WTC11 (cell line): ENCODE results near the gene PTGER2. TPM values are rescaled to one million over a fixed set of nuclear protein-coding genes. Genes with fewer than 3 reads are reported as not detected.

ENCODE experiments used
- ATAC-seq: fragments of 200-7000 bp; cut with Tn5 transposase; 2 replicates; pipeline ENCODE4 v1.10.0; 2021; ENCODE audit warnings: mild to moderate bottlenecking, moderate library complexity
- CTCF ChIA-PET: fragments of 300-600 bp; sonication (Branson Sonifier 250); formaldehyde crosslinking; loops from one replicate; lab custom pipeline; 2021; ENCODE audit warnings: antibody characterized with exemption; lab: Charles Lee
- POLR2A ChIA-PET: fragments of 350-600 bp; sonication (Branson Sonifier 250); formaldehyde crosslinking; loops from one replicate; lab custom pipeline; 2021; ENCODE audit warnings: antibody characterized with exemption; lab: Charles Lee
- DNase-seq: peaks from one replicate; pipeline ENCODE4 v3.0.0; 2021; ENCODE audit warnings: low spot score
- H3K27ac Mint-ChIP-seq: 2 replicates; pipeline ENCODE4 v1.8.0; 2021; ENCODE audit warnings: mixed read lengths
- H3K27me3 Mint-ChIP-seq: 2 replicates; pipeline ENCODE4 v1.8.0; 2021; ENCODE audit warnings: low read depth, mild to moderate bottlenecking, moderate library complexity, mixed read lengths
- H3K36me3 Mint-ChIP-seq: 2 replicates; pipeline ENCODE4 v1.8.0; 2021; ENCODE audit warnings: mixed read lengths
- H3K4me1 Mint-ChIP-seq: 2 replicates; pipeline ENCODE4 v1.8.0; 2022; ENCODE audit warnings: mixed read lengths
- H3K4me3 Mint-ChIP-seq: 2 replicates; pipeline ENCODE4 v1.8.0; 2021; ENCODE audit warnings: mild to moderate bottlenecking, moderate library complexity, mixed read lengths
- H3K9me3 Mint-ChIP-seq: 2 replicates; pipeline ENCODE4 v1.8.0; 2021; ENCODE audit warnings: mixed read lengths
- AFF4 ChIP-seq: sonication (generic); formaldehyde crosslinking; IDR thresholded peaks from 2 replicates; pipeline ENCODE4 v1.8.1; 2023; ENCODE audit warnings: mild to moderate bottlenecking, missing genetic modification reagents, borderline replicate concordance
- ATF1 ChIP-seq: sonication (generic); formaldehyde crosslinking; IDR thresholded peaks from 2 replicates; pipeline ENCODE4 v1.8.1; 2023; ENCODE audit warnings: mild to moderate bottlenecking, moderate library complexity, missing genetic modification reagents
- ATF2 ChIP-seq: sonication (generic); formaldehyde crosslinking; IDR thresholded peaks from 2 replicates; pipeline ENCODE4 v1.8.1; 2022; ENCODE audit warnings: low read depth, missing genetic modification reagents, borderline replicate concordance
- ATF3 ChIP-seq: sonication (generic); formaldehyde crosslinking; conservative IDR thresholded peaks from 2 replicates; pipeline ENCODE4 v1.8.1; 2022; ENCODE audit warnings: mild to moderate bottlenecking, missing genetic modification reagents
- ATF6 ChIP-seq: sonication (generic); formaldehyde crosslinking; IDR thresholded peaks from 2 replicates; pipeline ENCODE4 v1.8.1; 2023; ENCODE audit warnings: mild to moderate bottlenecking, missing genetic modification reagents
- CTCF ChIP-seq: fragments of 200-600 bp; IDR thresholded peaks from 2 replicates; pipeline ENCODE4 v1.8.0; 2022; ENCODE audit warnings: antibody characterized with exemption
- E2F4 ChIP-seq: sonication (generic); formaldehyde crosslinking; IDR thresholded peaks from 2 replicates; pipeline ENCODE4 v1.8.1; 2022; ENCODE audit warnings: low read depth, mild to moderate bottlenecking, moderate library complexity, missing genetic modification reagents, borderline replicate concordance
- ELF4 ChIP-seq: sonication (generic); formaldehyde crosslinking; IDR thresholded peaks from 2 replicates; pipeline ENCODE4 v1.8.1; 2022; ENCODE audit warnings: low read depth, mild to moderate bottlenecking, moderate library complexity, missing genetic modification reagents
- ETV6 ChIP-seq: sonication (generic); formaldehyde crosslinking; IDR thresholded peaks from 2 replicates; pipeline ENCODE4 v1.8.1; 2022; ENCODE audit warnings: mild to moderate bottlenecking, missing genetic modification reagents
- GRHL2 ChIP-seq: fragments of 250-450 bp; sonication (Bioruptor Pico); IDR thresholded peaks from 2 replicates; pipeline ENCODE4 v1.8.0; 2022; ENCODE audit warnings: mild to moderate bottlenecking, moderate library complexity; ENCODE audit not compliant: insufficient replicate concordance, severe bottlenecking
- GTF2I ChIP-seq: fragments of 250-450 bp; sonication (Bioruptor Pico); conservative IDR thresholded peaks from 2 replicates; pipeline ENCODE4 v1.4.0; 2021; ENCODE audit warnings: mild to moderate bottlenecking
- NFATC4 ChIP-seq: fragments of 250-450 bp; sonication (Bioruptor Pico); IDR thresholded peaks from 2 replicates; pipeline ENCODE4 v1.9.0; 2021; ENCODE audit warnings: mild to moderate bottlenecking
- NR3C1 ChIP-seq: sonication (generic); formaldehyde crosslinking; conservative IDR thresholded peaks from 2 replicates; pipeline ENCODE4 v1.8.1; 2023; ENCODE audit warnings: low read depth, mild to moderate bottlenecking, missing genetic modification reagents
- SMAD4 ChIP-seq: sonication (generic); formaldehyde crosslinking; IDR thresholded peaks from 2 replicates; pipeline ENCODE4 v1.8.0; 2022; ENCODE audit warnings: mild to moderate bottlenecking, missing genetic modification reagents
- SP1 ChIP-seq: sonication (generic); formaldehyde crosslinking; conservative IDR thresholded peaks from 2 replicates; pipeline ENCODE4 v1.8.1; 2022; ENCODE audit warnings: missing genetic modification reagents
- TEAD4 ChIP-seq: sonication (generic); formaldehyde crosslinking; IDR thresholded peaks from 2 replicates; pipeline ENCODE4 v1.8.0; 2022; ENCODE audit warnings: mild to moderate bottlenecking, missing genetic modification reagents
- ZMAT4 ChIP-seq: fragments of 250-450 bp; sonication (Bioruptor Pico); IDR thresholded peaks from 2 replicates; pipeline ENCODE4 v1.9.0; 2021; ENCODE audit warnings: mild to moderate bottlenecking
- ZNF121 ChIP-seq: sonication (generic); formaldehyde crosslinking; IDR thresholded peaks from 2 replicates; pipeline ENCODE4 v1.8.0; 2023; ENCODE audit warnings: missing genetic modification reagents
- ZNF219 ChIP-seq: sonication (generic); formaldehyde crosslinking; IDR thresholded peaks from 2 replicates; pipeline ENCODE4 v1.8.0; 2023; ENCODE audit warnings: missing genetic modification reagents, mild to moderate bottlenecking, borderline replicate concordance
- ZNF281 ChIP-seq: sonication (generic); formaldehyde crosslinking; IDR thresholded peaks from 2 replicates; pipeline ENCODE4 v1.8.0; 2023; ENCODE audit warnings: mild to moderate bottlenecking, missing genetic modification reagents
- ZNF396 ChIP-seq: fragments of 250-450 bp; sonication (Bioruptor Pico); IDR thresholded peaks from 2 replicates; pipeline ENCODE4 v1.8.0; 2021; ENCODE audit warnings: mild to moderate bottlenecking, moderate library complexity, borderline replicate concordance
- ZNF416 ChIP-seq: fragments of 250-450 bp; sonication (Bioruptor Pico); IDR thresholded peaks from 2 replicates; pipeline ENCODE4 v1.9.0; 2021; ENCODE audit warnings: mild to moderate bottlenecking, inconsistent platforms
- ZNF671 ChIP-seq: fragments of 250-450 bp; sonication (Bioruptor Pico); IDR thresholded peaks from 2 replicates; pipeline ENCODE4 v1.8.0; 2021; ENCODE audit warnings: mild to moderate bottlenecking
- total RNA-seq: library from RNA; stranded (reverse); gene quantifications from 3 replicates; pipeline ENCODE4 v1.2.3, GENCODE V29; 2021

The PTGER2 gene
- total RNA-seq, 1 experiment from 2014 or later = 0.92 TPM

- no peak for TF ChIP-seq ZNF281
- no peak for TF ChIP-seq NFATC4 (CRISPR knock-in tag)
- no peak for TF ChIP-seq E2F4 (CRISPR knock-in tag)
- no peak for TF ChIP-seq GTF2I (CRISPR knock-in tag)
- TF ChIP-seq ZNF396 (CRISPR knock-in tag) = no peak
- TF ChIP-seq, all 79 proteins: peak for 0
Measured at GRCh38 chr14:52310541-52310940, 3.6 kb upstream of the PTGER2 start (continued).

- H3K36me3 Mint-ChIP-seq = no peaks in the 10 kb centered on the region
- DNase-seq = no peak
- peak overlapping the region; percentile 93; the same call in 1 of the 2 replicates for H3K4me3 Mint-ChIP-seq
- H3K4me1 Mint-ChIP-seq = peaks cover 32% of the 10 kb centered on the region
- no peaks in the 10 kb centered on the region for H3K9me3 Mint-ChIP-seq
- ChIA-PET POLR2A (no interaction called here), CTCF (no interaction called here)
- H3K27ac Mint-ChIP-seq = no peak overlapping the region
- ATAC-seq = no peak
- H3K27me3 Mint-ChIP-seq = peaks cover 68% of the 10 kb centered on the region
- TF ChIP-seq ATF2 (CRISPR knock-in tag) (no peak), GRHL2 (CRISPR knock-in tag) (no peak), ZNF416 (CRISPR knock-in tag) (no peak), TEAD4 (CRISPR knock-in tag) (no peak), ATF3 (CRISPR knock-in tag) (no peak), CTCF (no peak), ZNF219 (CRISPR knock-in tag) (no peak), ATF6 (no peak), ETV6 (CRISPR knock-in tag) (no peak), SMAD4 (CRISPR knock-in tag) (no peak), SP1 (CRISPR knock-in tag) (no peak), ELF4 (CRISPR knock-in tag) (no peak), AFF4 (CRISPR knock-in tag) (no peak), ZNF121 (CRISPR knock-in tag) (no peak), ZNF671 (no peak), ZMAT4 (CRISPR knock-in tag) (no peak), NR3C1 (no peak), ATF1 (CRISPR knock-in tag) (no peak)
Measured at GRCh38 chr14:52312931-52313355, 1.2 kb upstream of the PTGER2 start.
